Activated CD4-positive, alpha-beta memory T cell treated with anti-CD3 and anti-CD28 coated beads for 36 hours (primary cell): ENCODE data around the gene DNAH8. TPM values are rescaled to one million over a fixed set of nuclear protein-coding genes. Genes with fewer than 3 reads are reported as not detected.

Source experiments
- CTCF ChIA-PET: fragments of 350-600 bp; sonication (Branson Sonifier 250); formaldehyde crosslinking; loops from one replicate; lab custom pipeline; 2021; ENCODE audit warnings: antibody characterized with exemption, inconsistent platforms; lab: Charles Lee
- POLR2A ChIA-PET: fragments of 350-600 bp; sonication (Branson Sonifier 250); formaldehyde crosslinking; loops from one replicate; lab custom pipeline; 2021; ENCODE audit warnings: antibody characterized with exemption; lab: Charles Lee
- DNase-seq: peaks from one replicate; pipeline ENCODE4 v3.0.0-alpha.2; 2020
- H3K27ac Mint-ChIP-seq: one replicate; pipeline ENCODE4 v1.8.0; 2021; ENCODE audit warnings: mixed read lengths
- H3K27me3 Mint-ChIP-seq: one replicate; pipeline ENCODE4 v1.8.0; 2021; ENCODE audit warnings: mixed read lengths
- H3K36me3 Mint-ChIP-seq: one replicate; pipeline ENCODE4 v1.8.0; 2021; ENCODE audit warnings: mixed read lengths
- H3K4me1 Mint-ChIP-seq: one replicate; pipeline ENCODE4 v1.8.0; 2021; ENCODE audit warnings: low read depth, mixed read lengths
- H3K4me3 Mint-ChIP-seq: one replicate; pipeline ENCODE4 v1.8.0; 2021; ENCODE audit warnings: mild to moderate bottlenecking, mixed read lengths
- H3K9me3 Mint-ChIP-seq: one replicate; pipeline ENCODE4 v1.8.0; 2021; ENCODE audit warnings: mixed read lengths
- intact Hi-C: fragments of 100-400 bp; cut with micrococcal nuclease; formaldehyde crosslinking; loops from one replicate; pipeline ENCODE4 v1.15.1; 2023
- total RNA-seq, 2 experiments: library from RNA; stranded (reverse); gene quantifications; one replicate each; pipeline ENCODE4 v1.2.3, GENCODE V29; 2021

The DNAH8 gene
- total RNA-seq, 2 experiments from 2014 or later = 0.02 to 0.22 TPM

- intact Hi-C loops = no loop called here
- peaks cover 41% of the 10 kb centered on the region for H3K27me3 Mint-ChIP-seq
- H3K36me3 Mint-ChIP-seq = no peaks in the 10 kb centered on the region
- no peak for DNase-seq
- H3K27ac Mint-ChIP-seq = no peak overlapping the region
- ChIA-PET CTCF (interaction anchor here (2.8 kb wide), 1 partner anchor 10 kb away, joined by 10 read pairs; no protein-coding TSS in a partner anchor), POLR2A (no interaction called here)
- no peak overlapping the region for H3K4me3 Mint-ChIP-seq
- H3K9me3 Mint-ChIP-seq = no peaks in the 10 kb centered on the region
- peaks cover 4% of the 10 kb centered on the region for H3K4me1 Mint-ChIP-seq
These were observed 325.1 kb downstream of the DNAH8 start for GRCh38 chr6:39040080-39040673.

GRCh38 chr6:39041072-39041471, 326.0 kb downstream of the DNAH8 start:
- H3K4me3 Mint-ChIP-seq = no peak overlapping the region
- peaks cover 39% of the 10 kb centered on the region for H3K27me3 Mint-ChIP-seq
- H3K9me3 Mint-ChIP-seq = no peaks in the 10 kb centered on the region
- no peak for DNase-seq
- no peaks in the 10 kb centered on the region for H3K36me3 Mint-ChIP-seq
- peaks cover 4% of the 10 kb centered on the region for H3K4me1 Mint-ChIP-seq
- ChIA-PET POLR2A (no interaction called here), CTCF (no interaction called here)
- no peak overlapping the region for H3K27ac Mint-ChIP-seq
- intact Hi-C loops = no loop called here

GRCh38 chr6:39043776-39044175, 328.7 kb downstream of the DNAH8 start:
- CTCF ChIA-PET = interaction anchor here (0.6 to 2.9 kb wide), 2 partner anchors 14 to 72 kb away, joined by 3 to 9 read pairs; no protein-coding TSS in a partner anchor
- H3K4me1 Mint-ChIP-seq = peaks cover 2% of the 10 kb centered on the region
- POLR2A ChIA-PET = no interaction called here
- H3K36me3 Mint-ChIP-seq = no peaks in the 10 kb centered on the region
- no peak for DNase-seq
- no peak overlapping the region for H3K4me3 Mint-ChIP-seq
- H3K27me3 Mint-ChIP-seq = peaks cover 42% of the 10 kb centered on the region
- H3K9me3 Mint-ChIP-seq = no peaks in the 10 kb centered on the region
- intact Hi-C loops = no loop called here
- no peak overlapping the region for H3K27ac Mint-ChIP-seq

- ChIA-PET CTCF (interaction anchor here (0.6 to 2.9 kb wide), 4 partner anchors 14 to 591 kb away, joined by 3 to 9 read pairs (median 4); no protein-coding TSS in a partner anchor), POLR2A (no interaction called here)
- Mint-ChIP-seq H3K27me3 (peaks cover 41% of the 10 kb centered on the region), H3K36me3 (no peaks in the 10 kb centered on the region), H3K4me3 (no peak overlapping the region), H3K4me1 (peaks cover 3% of the 10 kb centered on the region), H3K9me3 (no peaks in the 10 kb centered on the region), H3K27ac (no peak overlapping the region)
- no peak for DNase-seq
- intact Hi-C loops = no loop called here
These were observed 329.1 kb downstream of the DNAH8 start for GRCh38 chr6:39044181-39044580.

- H3K4me1 Mint-ChIP-seq = peaks cover 22% of the 10 kb centered on the region
- intact Hi-C loops = no loop called here
- H3K4me3 Mint-ChIP-seq = peak overlapping the region; percentile 3
- no peaks in the 10 kb centered on the region for H3K36me3 Mint-ChIP-seq
- POLR2A ChIA-PET = no interaction called here
- H3K27me3 Mint-ChIP-seq = peaks cover 48% of the 10 kb centered on the region
- no peaks in the 10 kb centered on the region for H3K9me3 Mint-ChIP-seq
- CTCF ChIA-PET = no interaction called here
- no peak for DNase-seq
- H3K27ac Mint-ChIP-seq = no peak overlapping the region
These were observed 332.6 kb downstream of the DNAH8 start for GRCh38 chr6:39047434-39048327.

GRCh38 chr6:39048481-39049399, 333.6 kb downstream of the DNAH8 start, which contains the start of gene GLP1R:
Gene GLP1R, plus strand, starts transcription at chr6:39048781. Its CDS starts 60 bp downstream, at chr6:39048841.
- H3K27me3 Mint-ChIP-seq = peaks cover 47% of the 10 kb centered on the region
- no peak within 1 kb of the TSS for H3K27ac Mint-ChIP-seq
- no peaks in the 10 kb centered on the region for H3K9me3 Mint-ChIP-seq
- peak within 1 kb of the TSS; percentile 14 for H3K4me3 Mint-ChIP-seq
- DNase-seq = peak; percentile 12
- POLR2A ChIA-PET = no interaction called here
- CTCF ChIA-PET = no interaction called here
- peaks cover 22% of the 10 kb centered on the region for H3K4me1 Mint-ChIP-seq
- intact Hi-C loops = no loop called here
- H3K36me3 Mint-ChIP-seq = no peaks in the 10 kb centered on the region

- CTCF ChIA-PET = no interaction called here
- Mint-ChIP-seq H3K27me3 (peaks cover 47% of the 10 kb centered on the region), H3K4me1 (peaks cover 22% of the 10 kb centered on the region), H3K27ac (no peak overlapping the region), H3K9me3 (no peaks in the 10 kb centered on the region), H3K36me3 (no peaks in the 10 kb centered on the region), H3K4me3 (no peak overlapping the region)
- POLR2A ChIA-PET = no interaction called here
- intact Hi-C loops = no loop called here
- no peak for DNase-seq
These were observed 334.6 kb downstream of the DNAH8 start for GRCh38 chr6:39049575-39050283.

GRCh38 chr6:39050453-39051112, 335.5 kb downstream of the DNAH8 start:
- Mint-ChIP-seq H3K9me3 (no peaks in the 10 kb centered on the region), H3K4me3 (no peak overlapping the region), H3K27me3 (peaks cover 47% of the 10 kb centered on the region), H3K36me3 (no peaks in the 10 kb centered on the region), H3K27ac (no peak overlapping the region), H3K4me1 (peaks cover 22% of the 10 kb centered on the region)
- POLR2A ChIA-PET = no interaction called here
- CTCF ChIA-PET = interaction anchor here (1.1 kb wide), 1 partner anchor 19 kb away, joined by 3 read pairs; no protein-coding TSS in a partner anchor
- intact Hi-C loops = no loop called here
- DNase-seq = peak; percentile 21

GRCh38 chr6:39051399-39052122, 336.4 kb downstream of the DNAH8 start:
- peaks cover 22% of the 10 kb centered on the region for H3K4me1 Mint-ChIP-seq
- no peak overlapping the region for H3K27ac Mint-ChIP-seq
- CTCF ChIA-PET = interaction anchor here (1.1 kb wide), 1 partner anchor 20 kb away, joined by 3 read pairs; no protein-coding TSS in a partner anchor
- intact Hi-C loops = no loop called here
- POLR2A ChIA-PET = no interaction called here
- DNase-seq = no peak
- peaks cover 47% of the 10 kb centered on the region for H3K27me3 Mint-ChIP-seq
- H3K9me3 Mint-ChIP-seq = no peaks in the 10 kb centered on the region
- no peaks in the 10 kb centered on the region for H3K36me3 Mint-ChIP-seq
- no peak overlapping the region for H3K4me3 Mint-ChIP-seq

- Mint-ChIP-seq H3K27me3 (peaks cover 33% of the 10 kb centered on the region), H3K9me3 (no peaks in the 10 kb centered on the region), H3K36me3 (no peaks in the 10 kb centered on the region), H3K4me3 (no peak overlapping the region), H3K4me1 (peaks cover 20% of the 10 kb centered on the region), H3K27ac (no peak overlapping the region)
- no peak for DNase-seq
- intact Hi-C loops = no loop called here
- POLR2A ChIA-PET = no interaction called here
- CTCF ChIA-PET = no interaction called here
These were observed 338.0 kb downstream of the DNAH8 start for GRCh38 chr6:39053016-39053624.
